Fibroblast of lung (primary cell): ENCODE results near the gene AFF4. TPM values are rescaled to one million over a fixed set of nuclear protein-coding genes. Genes with fewer than 3 reads are reported as not detected.

Experiments used
- DNase-seq, 2 donors: peaks; one replicate each; pipeline versions ENCODE4 v3.0.0 to v3.0.0-alpha.2; 2010; ENCODE audit warnings: low read depth in 2 of 2
- H2AFZ ChIP-seq: 2 replicates; pipeline ENCODE4 v1.5.1; 2012; ENCODE audit warnings: low read length, control low read depth, inconsistent platforms
- H3K27ac ChIP-seq: 2 replicates; pipeline ENCODE4 v1.5.1; 2011; ENCODE audit warnings: low read length, control low read depth; ENCODE audit not compliant: insufficient read depth
- H3K27me3 ChIP-seq: 2 replicates; pipeline ENCODE4 v1.5.1; 2011; ENCODE audit warnings: mild to moderate bottlenecking, low read length; ENCODE audit not compliant: control insufficient read depth, insufficient read depth
- H3K36me3 ChIP-seq: 2 replicates; pipeline ENCODE4 v1.5.1; 2011; ENCODE audit warnings: low read length; ENCODE audit not compliant: control insufficient read depth, insufficient read depth
- H3K4me1 ChIP-seq: 2 replicates; pipeline ENCODE4 v1.5.1; 2011; ENCODE audit warnings: low read length; ENCODE audit not compliant: control insufficient read depth, insufficient read depth; ENCODE audit errors: extremely low read depth
- H3K4me2 ChIP-seq: 2 replicates; pipeline ENCODE4 v1.5.1; 2011; ENCODE audit warnings: low read length, control low read depth; ENCODE audit not compliant: insufficient read depth; ENCODE audit errors: extremely low read depth
- H3K4me3 ChIP-seq, 4 experiments: fragments of 200-600 bp in 1 of 4; sonication (generic) in 1 of 4; replicated peaks in 1 of 4; 2 replicates each; pipeline ENCODE4 v1.5.1; 2011 to 2016; ENCODE audit warnings: low read length in 4 of 4, low read depth in 3 of 4, mild to moderate bottlenecking in 3 of 4, control low read depth in 2 of 4, inconsistent platforms in 1 of 4, mixed read lengths in 1 of 4; ENCODE audit not compliant: insufficient read depth in 1 of 4; ENCODE audit errors: control extremely low read depth in 1 of 4
- H3K79me2 ChIP-seq: 2 replicates; pipeline ENCODE4 v1.5.1; 2012; ENCODE audit warnings: mild to moderate bottlenecking, low read length, inconsistent platforms; ENCODE audit not compliant: control insufficient read depth, insufficient read depth
- H3K9ac ChIP-seq: 2 replicates; pipeline ENCODE4 v1.5.1; 2011; ENCODE audit warnings: mild to moderate bottlenecking, low read length, control low read depth; ENCODE audit not compliant: insufficient read depth
- H3K9me3 ChIP-seq: 2 replicates; pipeline ENCODE4 v1.5.1; 2012; ENCODE audit warnings: low read depth, low read length; ENCODE audit not compliant: control insufficient read depth, insufficient read depth
- H4K20me1 ChIP-seq: 2 replicates; pipeline ENCODE4 v1.5.1; 2011; ENCODE audit warnings: low read length; ENCODE audit not compliant: control insufficient read depth, insufficient read depth; ENCODE audit errors: extremely low read depth
- EZH2 ChIP-seq: IDR thresholded peaks from 2 replicates; pipeline ENCODE4 v1.5.1; 2012; ENCODE audit warnings: low read length, control low read depth, mild to moderate bottlenecking; ENCODE audit errors: missing control alignments
- polyA plus RNA-seq, 2 donors: library from polyadenylated mRNA; depleted of rRNA in 1 of 2; stranded (reverse) in 1 of 2; unstranded in 1 of 2; fragments of >200 nt; gene quantifications; 2 replicates each; pipeline ENCODE4 v1.2.1, GENCODE V29; 2011 to 2012; ENCODE audit warnings: missing spikeins in 1 of 2
- total RNA-seq: library from RNA; depleted of rRNA; stranded (reverse); fragments of >200 nt; gene quantifications from 2 replicates; pipeline ENCODE4 v1.2.1, GENCODE V29; 2014
- TF ChIP-seq, protein P1 (sequence below), 2 donors: IDR thresholded peaks in 1 of 2; conservative IDR thresholded peaks in 1 of 2; 1 replicate in 1 of 2; 2 replicates in 1 of 2; pipeline ENCODE4 v1.5.1; 2011 to 2012; ENCODE audit warnings: low read length in 2 of 2, control low read depth in 1 of 2, inconsistent platforms in 1 of 2, low read depth in 1 of 2, mild to moderate bottlenecking in 1 of 2

AFF4 gene
- total and polyA plus RNA-seq, 2 donors (not counting 1 experiment from before 2014, with no cell fraction given): 54.2 to 73.6 TPM

DNA sequence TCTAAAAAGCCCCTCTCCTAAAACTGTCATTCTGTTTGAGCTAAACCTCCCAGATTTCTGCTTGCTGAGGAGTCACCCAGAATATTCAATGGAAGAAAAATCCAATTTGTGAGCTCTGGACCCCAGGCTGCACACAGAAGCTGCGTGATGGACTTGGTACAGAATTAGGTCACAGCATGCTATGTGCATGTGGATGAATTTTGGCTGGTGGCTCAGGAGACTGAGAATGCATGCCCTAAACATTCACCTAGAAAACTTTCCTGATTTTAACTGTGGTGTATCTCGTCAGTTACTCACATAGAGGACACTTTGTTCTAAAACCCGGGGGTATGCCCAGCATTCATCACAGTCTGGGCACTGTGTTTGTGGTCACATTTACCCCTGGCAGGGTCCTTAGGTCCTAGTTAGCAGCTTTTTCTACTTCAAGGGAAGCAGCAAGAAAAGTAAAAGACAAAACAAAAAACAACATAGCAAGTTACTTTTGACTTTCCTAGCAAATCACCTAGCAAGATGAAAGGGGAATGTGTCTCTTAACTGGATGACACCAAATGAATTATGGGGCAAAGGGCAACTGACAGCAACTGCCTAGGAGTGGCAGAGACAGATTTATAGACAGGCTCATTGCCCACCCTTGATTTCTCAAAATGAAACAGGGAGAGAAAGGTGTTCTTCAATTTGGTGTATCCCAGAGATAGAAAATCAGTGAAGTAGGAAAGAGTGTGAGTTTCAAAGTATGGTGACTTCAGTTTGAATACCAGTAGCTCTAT lies 124.7 kb downstream of the AFF4 start:
- no peak overlapping the region for H3K27ac ChIP-seq
- TF ChIP-seq, protein P1, sequence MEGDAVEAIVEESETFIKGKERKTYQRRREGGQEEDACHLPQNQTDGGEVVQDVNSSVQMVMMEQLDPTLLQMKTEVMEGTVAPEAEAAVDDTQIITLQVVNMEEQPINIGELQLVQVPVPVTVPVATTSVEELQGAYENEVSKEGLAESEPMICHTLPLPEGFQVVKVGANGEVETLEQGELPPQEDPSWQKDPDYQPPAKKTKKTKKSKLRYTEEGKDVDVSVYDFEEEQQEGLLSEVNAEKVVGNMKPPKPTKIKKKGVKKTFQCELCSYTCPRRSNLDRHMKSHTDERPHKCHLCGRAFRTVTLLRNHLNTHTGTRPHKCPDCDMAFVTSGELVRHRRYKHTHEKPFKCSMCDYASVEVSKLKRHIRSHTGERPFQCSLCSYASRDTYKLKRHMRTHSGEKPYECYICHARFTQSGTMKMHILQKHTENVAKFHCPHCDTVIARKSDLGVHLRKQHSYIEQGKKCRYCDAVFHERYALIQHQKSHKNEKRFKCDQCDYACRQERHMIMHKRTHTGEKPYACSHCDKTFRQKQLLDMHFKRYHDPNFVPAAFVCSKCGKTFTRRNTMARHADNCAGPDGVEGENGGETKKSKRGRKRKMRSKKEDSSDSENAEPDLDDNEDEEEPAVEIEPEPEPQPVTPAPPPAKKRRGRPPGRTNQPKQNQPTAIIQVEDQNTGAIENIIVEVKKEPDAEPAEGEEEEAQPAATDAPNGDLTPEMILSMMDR (conservative IDR thresholded peaks at IDR 0.05 in 1 of 2, IDR thresholded peaks at IDR 0.05 in 1 of 2; ENCODE audit: low read depth in 1 of 2, low read length in 2 of 2): no peak
- no peak for TF ChIP-seq EZH2
- no peaks in the 10 kb centered on the region for H3K27me3 ChIP-seq
- H3K9ac ChIP-seq: no peak overlapping the region
- no peaks in the 10 kb centered on the region for H3K36me3 ChIP-seq
- DNase-seq: no peak
- H3K4me3 ChIP-seq: no peak overlapping the region
- no peaks in the 10 kb centered on the region for H4K20me1 ChIP-seq
- peaks cover 13% of the 10 kb centered on the region for H3K4me1 ChIP-seq
- H3K79me2 ChIP-seq: no peaks in the 10 kb centered on the region
- H3K9me3 ChIP-seq: no peaks in the 10 kb centered on the region
- H2AFZ ChIP-seq: no peak overlapping the region
- no peak overlapping the region for H3K4me2 ChIP-seq

DNA sequence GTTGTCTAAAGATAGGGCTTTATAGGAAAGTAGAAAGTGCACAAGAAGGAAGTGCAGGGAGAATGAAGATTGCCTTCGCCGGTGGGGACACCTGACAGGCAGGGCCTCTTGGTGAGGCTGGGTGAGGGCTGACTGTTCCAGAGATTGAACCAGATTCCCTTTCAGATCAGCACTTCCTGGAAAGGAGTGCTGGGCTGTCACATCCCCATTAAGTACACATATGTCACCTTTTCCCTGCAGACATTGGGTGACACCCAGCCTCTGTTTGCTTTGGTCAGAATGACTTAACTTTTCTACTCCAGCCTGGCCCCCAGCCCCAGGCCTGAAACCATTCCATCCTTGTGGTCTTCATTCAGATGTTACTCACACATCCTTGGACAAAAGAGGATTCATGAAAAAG lies 125.6 kb downstream of the AFF4 start:
- Histone ChIP-seq H3K9ac (no peak overlapping the region), H4K20me1 (no peaks in the 10 kb centered on the region), H3K27me3 (no peaks in the 10 kb centered on the region), H3K9me3 (no peaks in the 10 kb centered on the region), H3K36me3 (no peaks in the 10 kb centered on the region), H3K4me1 (peaks cover 13% of the 10 kb centered on the region), H3K4me3 (no peak overlapping the region), H2AFZ (no peak overlapping the region), H3K27ac (no peak overlapping the region), H3K4me2 (no peak overlapping the region), H3K79me2 (no peaks in the 10 kb centered on the region)
- TF ChIP-seq, protein P1 (conservative IDR thresholded peaks at IDR 0.05 in 1 of 2, IDR thresholded peaks at IDR 0.05 in 1 of 2; ENCODE audit: low read depth in 1 of 2, low read length in 2 of 2): no peak
- no peak for TF ChIP-seq EZH2
- no peak for DNase-seq

DNA sequence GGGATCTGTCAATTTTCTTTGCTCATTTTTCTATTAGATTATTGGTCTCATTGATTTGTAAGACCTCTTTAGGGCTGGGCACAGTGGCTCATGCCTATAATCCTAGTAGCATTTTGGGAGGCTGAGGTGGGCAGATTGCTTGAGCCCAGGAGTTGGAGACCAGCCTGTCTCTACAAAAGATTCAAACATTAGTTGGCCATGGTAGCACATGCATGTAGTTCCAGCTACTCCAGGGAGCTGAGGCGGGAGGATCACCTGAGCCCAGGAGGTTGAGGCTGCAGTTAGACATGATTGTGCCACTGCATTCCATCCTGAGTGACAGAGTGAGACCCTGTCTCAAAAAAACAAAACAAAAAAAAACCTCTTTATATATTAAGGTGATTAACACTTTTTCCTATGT lies 126.6 kb downstream of the AFF4 start:
- Histone ChIP-seq H3K79me2 (no peaks in the 10 kb centered on the region), H2AFZ (no peak overlapping the region), H3K27ac (no peak overlapping the region), H3K4me2 (no peak overlapping the region), H3K9me3 (no peaks in the 10 kb centered on the region), H3K27me3 (no peaks in the 10 kb centered on the region), H3K9ac (no peak overlapping the region), H3K4me3 (no peak overlapping the region), H4K20me1 (no peaks in the 10 kb centered on the region), H3K36me3 (no peaks in the 10 kb centered on the region), H3K4me1 (peaks cover 13% of the 10 kb centered on the region)
- TF ChIP-seq, protein P1 (conservative IDR thresholded peaks at IDR 0.05 in 1 of 2, IDR thresholded peaks at IDR 0.05 in 1 of 2; ENCODE audit: low read depth in 1 of 2, low read length in 2 of 2): no peak
- no peak for TF ChIP-seq EZH2
- DNase-seq: no peak
